ENCODE results near the gene WDR89. TPM values are rescaled to one million over a fixed set of nuclear protein-coding genes. Genes with fewer than 3 reads are reported as not detected.

Gene WDR89
- total and polyA plus RNA-seq, 9 of the 15 experiments (the other 6 are each of a cell fraction or from before 2014, with no cell fraction given) = 9.3 to 25.6 (median 16.2) TPM

DNA sequence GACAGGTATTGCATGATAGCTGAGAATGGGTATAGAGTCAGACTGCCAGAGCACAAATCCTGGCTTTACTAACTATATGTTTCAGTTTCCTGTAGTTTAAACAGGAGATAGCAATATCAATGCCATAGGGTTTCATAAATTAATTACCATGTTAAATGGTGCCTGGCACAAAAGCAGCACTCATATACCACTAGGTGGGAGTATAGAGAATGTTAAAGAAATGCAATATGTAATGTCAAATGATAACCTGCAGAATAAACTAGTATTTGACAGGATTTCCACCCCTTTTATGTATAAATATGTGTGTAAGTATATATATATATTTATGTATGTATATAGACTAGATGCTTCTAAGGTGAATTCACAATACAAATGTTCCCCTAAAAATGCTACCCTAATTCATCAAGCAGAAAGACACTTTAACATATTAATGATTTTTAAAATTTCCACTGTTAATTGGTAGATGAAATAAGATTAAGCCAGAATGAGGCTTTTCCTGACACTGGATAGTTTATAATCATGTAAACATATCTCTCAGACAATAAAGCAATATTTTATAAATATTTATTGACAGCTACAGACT lies 8.6 kb downstream of the WDR89 start:
- in situ Hi-C loops (cut with MboI) = no loop called here
- H3K9ac ChIP-seq (ENCODE audit: insufficient read depth in 1 of 2, low read depth in 2 of 2, low read length in 2 of 2) = no peak overlapping the region
- peaks cover 9% of the 10 kb centered on the region; the same call in 2 of the 3 replicates for H3K36me3 ChIP-seq (ENCODE audit: control insufficient read depth, insufficient read depth, low read length)
- no peak overlapping the region for H3K4me2 ChIP-seq (ENCODE audit: insufficient read depth, low read length)
- no peak overlapping the region for H2AFZ ChIP-seq (ENCODE audit: low read depth, low read length)
- no peaks in the 10 kb centered on the region; a peak in 1 of 5 replicates for H3K4me1 ChIP-seq (replicated peaks in 1 of 2; ENCODE audit: control insufficient read depth in 2 of 2, insufficient read depth in 2 of 2, low read length in 2 of 2)
- DNase-seq (ENCODE audit: extremely low read depth in 1 of 4, low spot score in 3 of 4) (peak in 2 of 4 experiments; percentile 4 to 7), ATAC-seq (0 out of 3 replicates have a peak, but pooled peaks have one; percentile 42), FAIRE-seq (no peak)
- H3K27ac ChIP-seq (ENCODE audit: extremely low read depth, low read depth, low read length) = no peak overlapping the region
- TF ChIP-seq HMG20B (CRISPR knock-in tag; IDR thresholded peaks at IDR 0.05) (no peak), TRIM28 (IDR thresholded peaks at IDR 0.05) (no peak), NCOA6 (IDR thresholded peaks at IDR 0.05) (no peak)
- TF ChIP-seq, protein P1, sequence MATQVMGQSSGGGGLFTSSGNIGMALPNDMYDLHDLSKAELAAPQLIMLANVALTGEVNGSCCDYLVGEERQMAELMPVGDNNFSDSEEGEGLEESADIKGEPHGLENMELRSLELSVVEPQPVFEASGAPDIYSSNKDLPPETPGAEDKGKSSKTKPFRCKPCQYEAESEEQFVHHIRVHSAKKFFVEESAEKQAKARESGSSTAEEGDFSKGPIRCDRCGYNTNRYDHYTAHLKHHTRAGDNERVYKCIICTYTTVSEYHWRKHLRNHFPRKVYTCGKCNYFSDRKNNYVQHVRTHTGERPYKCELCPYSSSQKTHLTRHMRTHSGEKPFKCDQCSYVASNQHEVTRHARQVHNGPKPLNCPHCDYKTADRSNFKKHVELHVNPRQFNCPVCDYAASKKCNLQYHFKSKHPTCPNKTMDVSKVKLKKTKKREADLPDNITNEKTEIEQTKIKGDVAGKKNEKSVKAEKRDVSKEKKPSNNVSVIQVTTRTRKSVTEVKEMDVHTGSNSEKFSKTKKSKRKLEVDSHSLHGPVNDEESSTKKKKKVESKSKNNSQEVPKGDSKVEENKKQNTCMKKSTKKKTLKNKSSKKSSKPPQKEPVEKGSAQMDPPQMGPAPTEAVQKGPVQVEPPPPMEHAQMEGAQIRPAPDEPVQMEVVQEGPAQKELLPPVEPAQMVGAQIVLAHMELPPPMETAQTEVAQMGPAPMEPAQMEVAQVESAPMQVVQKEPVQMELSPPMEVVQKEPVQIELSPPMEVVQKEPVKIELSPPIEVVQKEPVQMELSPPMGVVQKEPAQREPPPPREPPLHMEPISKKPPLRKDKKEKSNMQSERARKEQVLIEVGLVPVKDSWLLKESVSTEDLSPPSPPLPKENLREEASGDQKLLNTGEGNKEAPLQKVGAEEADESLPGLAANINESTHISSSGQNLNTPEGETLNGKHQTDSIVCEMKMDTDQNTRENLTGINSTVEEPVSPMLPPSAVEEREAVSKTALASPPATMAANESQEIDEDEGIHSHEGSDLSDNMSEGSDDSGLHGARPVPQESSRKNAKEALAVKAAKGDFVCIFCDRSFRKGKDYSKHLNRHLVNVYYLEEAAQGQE (IDR thresholded peaks at IDR 0.05; ENCODE audit: borderline replicate concordance) = peak; percentile 11; the same call in 1 of the 2 replicates
- TF ChIP-seq, protein P1 (CRISPR knock-in tag; IDR thresholded peaks at IDR 0.05; ENCODE audit: low read depth) = no peak
- TF ChIP-seq, protein P2, sequence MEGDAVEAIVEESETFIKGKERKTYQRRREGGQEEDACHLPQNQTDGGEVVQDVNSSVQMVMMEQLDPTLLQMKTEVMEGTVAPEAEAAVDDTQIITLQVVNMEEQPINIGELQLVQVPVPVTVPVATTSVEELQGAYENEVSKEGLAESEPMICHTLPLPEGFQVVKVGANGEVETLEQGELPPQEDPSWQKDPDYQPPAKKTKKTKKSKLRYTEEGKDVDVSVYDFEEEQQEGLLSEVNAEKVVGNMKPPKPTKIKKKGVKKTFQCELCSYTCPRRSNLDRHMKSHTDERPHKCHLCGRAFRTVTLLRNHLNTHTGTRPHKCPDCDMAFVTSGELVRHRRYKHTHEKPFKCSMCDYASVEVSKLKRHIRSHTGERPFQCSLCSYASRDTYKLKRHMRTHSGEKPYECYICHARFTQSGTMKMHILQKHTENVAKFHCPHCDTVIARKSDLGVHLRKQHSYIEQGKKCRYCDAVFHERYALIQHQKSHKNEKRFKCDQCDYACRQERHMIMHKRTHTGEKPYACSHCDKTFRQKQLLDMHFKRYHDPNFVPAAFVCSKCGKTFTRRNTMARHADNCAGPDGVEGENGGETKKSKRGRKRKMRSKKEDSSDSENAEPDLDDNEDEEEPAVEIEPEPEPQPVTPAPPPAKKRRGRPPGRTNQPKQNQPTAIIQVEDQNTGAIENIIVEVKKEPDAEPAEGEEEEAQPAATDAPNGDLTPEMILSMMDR (IDR thresholded peaks at IDR 0.05 in 2 of 3, conservative IDR thresholded peaks at IDR 0.05 in 1 of 3; ENCODE audit: insufficient read depth in 2 of 3, low read depth in 1 of 3, low read length in 3 of 3) = peak in 2 of 3 experiments; percentile 25 to 45; a peak in 3 of 6 replicates
- TF ChIP-seq, protein P3, sequence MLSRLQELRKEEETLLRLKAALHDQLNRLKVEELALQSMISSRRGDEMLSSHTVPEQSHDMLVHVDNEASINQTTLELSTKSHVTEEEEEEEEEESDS (CRISPR knock-in tag; IDR thresholded peaks at IDR 0.05) = no peak
- H3K27me3 ChIP-seq (ENCODE audit: control insufficient read depth in 2 of 2, insufficient read depth in 2 of 2, low read length in 2 of 2) = no peaks in the 10 kb centered on the region
- H3K4me3 ChIP-seq = no peak overlapping the region
- POLR2A ChIA-PET = no interaction called here
- no peaks in the 10 kb centered on the region for H3K9me1 ChIP-seq (ENCODE audit: control insufficient read depth, insufficient read depth, low read length)
- H3K9me3 ChIP-seq (replicated peaks; ENCODE audit: control insufficient read depth, insufficient read depth, low read depth, low read length) = no peaks in the 10 kb centered on the region
- peaks cover 85% of the 10 kb centered on the region for H3K79me2 ChIP-seq (ENCODE audit: control insufficient read depth, insufficient read depth, low read length)
- H4K20me1 ChIP-seq (replicated peaks; ENCODE audit: control insufficient read depth, insufficient read depth, low read length) = no peaks in the 10 kb centered on the region
- CTCF ChIA-PET (ENCODE audit: low intra/inter-chr PET ratio) = interaction anchor here (0.6 kb wide), 2 partner anchors 8 to 244 kb away, joined by 3 to 5 read pairs; no protein-coding TSS in a partner anchor
- no TSS peak for BruUV-seq (replicated peaks)
- intact Hi-C loops (cut with micrococcal nuclease) = loop anchor here (10.0 kb wide), 1 partner anchor 142 kb away; no protein-coding TSS in a partner anchor
